RWPE1 (cell line): ENCODE results near the gene M1AP.

Experiments used
- CTCF ChIA-PET: fragments of 350-600 bp; sonication (Branson Sonifier 250); formaldehyde crosslinking; extraction: SDS; loops from one replicate; lab custom pipeline; 2021; lab: Yijun Ruan, JAX
- POLR2A ChIA-PET: fragments of 400-600 bp; formaldehyde crosslinking; extraction: SDS; loops from one replicate; lab custom pipeline; 2020; ENCODE audit warnings: antibody characterized with exemption; ENCODE audit not compliant: low non-redundant PET; lab: Yijun Ruan, JAX
- DNase-seq: peaks from one replicate; pipeline ENCODE4 v3.0.0; 2012; ENCODE audit warnings: low spot score
- H3K27ac ChIP-seq: fragments of 450-650 bp; 2 replicates; pipeline ENCODE4 v1.5.1; 2017
- CTCF ChIP-seq: fragments of 450-650 bp; conservative IDR thresholded peaks from 2 replicates; pipeline ENCODE4 v1.5.1; 2017; ENCODE audit warnings: low read depth, mild to moderate bottlenecking

M1AP gene

DNA sequence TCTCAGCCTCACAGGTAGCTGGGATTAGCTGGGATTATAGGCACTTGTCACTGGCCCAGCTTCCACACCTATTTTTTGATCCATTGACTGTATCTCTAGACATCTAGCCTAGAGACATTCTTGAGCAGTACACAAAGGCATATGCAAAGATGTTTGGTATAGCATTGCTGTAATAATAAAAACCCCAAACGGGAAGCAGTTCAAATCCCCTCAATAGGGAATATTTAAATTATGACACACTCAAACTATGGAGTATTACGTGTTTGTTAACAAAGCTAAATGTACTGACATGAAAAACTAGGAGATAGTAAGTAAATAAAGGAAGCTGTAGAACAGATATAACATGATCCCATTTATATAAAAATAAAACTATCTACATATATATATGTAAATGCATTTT, 65.9 kb downstream of the M1AP start:
- no peak for DNase-seq
- POLR2A ChIA-PET, result no interaction called here
- no peak overlapping the region for H3K27ac ChIP-seq
- CTCF ChIA-PET, result interaction anchor here (0.6 kb wide), 1 partner anchor 1007 kb away, joined by 3 read pairs; no protein-coding TSS in a partner anchor
- no peak for TF ChIP-seq CTCF

GRCh38 chr2:74581463-74581862, 66.7 kb downstream of the M1AP start:
- no peak for DNase-seq
- no peak for TF ChIP-seq CTCF
- no peak overlapping the region for H3K27ac ChIP-seq
- ChIA-PET CTCF (no interaction called here), POLR2A (no interaction called here)

DNA sequence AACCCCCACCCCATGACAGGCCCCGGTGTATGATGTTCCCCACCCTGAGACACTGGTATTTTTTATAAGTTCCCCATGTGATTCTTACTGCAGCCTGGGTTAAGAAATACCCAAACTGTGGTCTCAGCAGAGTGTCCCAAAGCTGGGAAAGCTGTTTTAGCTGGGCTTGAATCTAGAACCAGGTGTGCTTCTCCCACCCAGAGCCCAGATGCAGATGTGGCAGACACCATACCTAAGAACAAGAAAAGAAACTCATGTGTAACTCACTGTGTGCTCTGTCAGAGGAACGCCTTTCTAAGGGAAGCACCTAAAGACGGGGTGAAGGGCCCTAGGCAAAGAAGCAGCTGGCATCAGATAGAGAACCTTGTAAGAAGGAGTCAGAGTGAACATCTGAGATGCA, 69.7 kb downstream of the M1AP start:
- no peak for TF ChIP-seq CTCF
- ChIA-PET POLR2A (no interaction called here), CTCF (no interaction called here)
- H3K27ac ChIP-seq, result no peak overlapping the region
- DNase-seq, result no peak

- ChIA-PET POLR2A (no interaction called here), CTCF (no interaction called here)
- no peak overlapping the region for H3K27ac ChIP-seq
- no peak for TF ChIP-seq CTCF
- no peak for DNase-seq
These were observed 70.7 kb downstream of the M1AP start for GRCh38 chr2:74577448-74577847.

DNA sequence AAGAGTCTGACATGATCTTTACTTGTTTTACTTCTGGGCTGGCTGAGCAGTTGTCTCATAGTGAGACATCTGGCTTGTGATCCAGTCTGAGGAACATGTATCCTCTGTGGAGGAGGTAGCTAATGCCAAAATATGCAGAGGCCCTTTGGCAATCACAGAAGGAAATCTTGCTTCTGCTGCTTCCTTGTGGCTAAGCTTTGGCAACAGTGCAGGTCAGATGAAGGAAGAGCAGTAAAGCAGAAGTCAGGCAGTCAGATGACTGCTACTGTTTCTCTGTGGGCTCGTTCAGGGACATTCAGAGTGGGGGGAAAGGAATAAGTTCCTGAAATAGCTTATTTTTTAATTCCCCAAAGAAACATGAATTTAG, 71.3 kb downstream of the M1AP start:
- no peak for DNase-seq
- H3K27ac ChIP-seq, result no peak overlapping the region
- POLR2A ChIA-PET, result no interaction called here
- CTCF ChIA-PET, result no interaction called here
- TF ChIP-seq CTCF, result no peak

DNA sequence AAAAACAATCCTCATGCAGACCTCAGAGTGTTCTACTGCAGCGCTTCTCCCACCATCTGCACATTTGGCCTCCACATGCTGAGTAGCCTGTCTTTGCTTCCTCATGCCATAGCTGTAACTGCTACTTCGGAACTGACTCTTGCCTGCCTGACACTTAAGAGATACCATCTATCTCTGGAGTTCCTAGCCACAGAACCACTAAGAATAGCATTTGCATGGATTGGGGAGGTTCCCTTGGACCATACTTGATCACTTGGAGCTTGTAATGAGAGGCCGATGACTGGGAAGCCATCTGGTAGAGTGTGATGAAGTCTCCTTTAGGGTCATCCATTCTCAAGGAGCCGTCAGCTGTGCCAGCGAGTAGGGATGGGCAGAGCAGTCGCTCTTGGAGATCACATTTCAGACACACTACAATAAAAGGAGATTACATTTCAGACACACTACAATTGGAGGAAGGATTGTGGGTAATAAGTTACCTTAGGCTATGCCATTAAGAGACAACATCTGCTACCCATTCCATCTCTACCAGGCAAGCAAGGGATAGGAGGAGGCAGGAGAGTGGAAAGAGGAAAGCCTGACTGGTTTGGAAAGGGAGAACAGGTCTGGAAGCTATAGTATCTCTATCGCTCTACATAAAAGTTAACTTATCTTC, 71.8 kb downstream of the M1AP start:
- DNase-seq, result no peak
- no peak for TF ChIP-seq CTCF
- ChIA-PET POLR2A (no interaction called here), CTCF (no interaction called here)
- H3K27ac ChIP-seq, result no peak overlapping the region
